Ovary (tissue), 3 donors: ENCODE data around the gene RGS16.

ENCODE experiments used
- POLR2A ChIP-seq: fragments of 450-650 bp; IDR thresholded peaks from one replicate; pipeline ENCODE4 v1.6.1; 2017; ENCODE audit warnings: antibody characterized with exemption, mild to moderate bottlenecking, moderate library complexity
- TF ChIP-seq, protein P1 (sequence below), 3 donors: fragments of 450-650 bp in 2 of 3; fragments of 200-600 bp in 1 of 3; IDR thresholded peaks; one replicate each; pipeline versions ENCODE4 v1.5.1 to v1.8.0; 2016 to 2022; ENCODE audit warnings: antibody characterized with exemption in 3 of 3, mild to moderate bottlenecking in 1 of 3
- donor health status: DM: no; HTN: no; CAD: no.

- TF ChIP-seq POLR2A = peak; percentile 77
- TF ChIP-seq, protein P1, sequence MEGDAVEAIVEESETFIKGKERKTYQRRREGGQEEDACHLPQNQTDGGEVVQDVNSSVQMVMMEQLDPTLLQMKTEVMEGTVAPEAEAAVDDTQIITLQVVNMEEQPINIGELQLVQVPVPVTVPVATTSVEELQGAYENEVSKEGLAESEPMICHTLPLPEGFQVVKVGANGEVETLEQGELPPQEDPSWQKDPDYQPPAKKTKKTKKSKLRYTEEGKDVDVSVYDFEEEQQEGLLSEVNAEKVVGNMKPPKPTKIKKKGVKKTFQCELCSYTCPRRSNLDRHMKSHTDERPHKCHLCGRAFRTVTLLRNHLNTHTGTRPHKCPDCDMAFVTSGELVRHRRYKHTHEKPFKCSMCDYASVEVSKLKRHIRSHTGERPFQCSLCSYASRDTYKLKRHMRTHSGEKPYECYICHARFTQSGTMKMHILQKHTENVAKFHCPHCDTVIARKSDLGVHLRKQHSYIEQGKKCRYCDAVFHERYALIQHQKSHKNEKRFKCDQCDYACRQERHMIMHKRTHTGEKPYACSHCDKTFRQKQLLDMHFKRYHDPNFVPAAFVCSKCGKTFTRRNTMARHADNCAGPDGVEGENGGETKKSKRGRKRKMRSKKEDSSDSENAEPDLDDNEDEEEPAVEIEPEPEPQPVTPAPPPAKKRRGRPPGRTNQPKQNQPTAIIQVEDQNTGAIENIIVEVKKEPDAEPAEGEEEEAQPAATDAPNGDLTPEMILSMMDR (IDR thresholded peaks at IDR 0.05) = no peak
These were observed 15.4 kb downstream of the RGS16 start, which contains the start of gene RNASEL for GRCh38 chr1:182588500-182589396.
